Suprapubic skin (tissue), 4 donors: ENCODE results near the gene B4GALNT4.

ENCODE experiments used
- EP300 ChIP-seq: sonication (generic); formaldehyde crosslinking; IDR thresholded peaks from one replicate; pipeline ENCODE4 v1.6.1; 2017; ENCODE audit warnings: antibody characterized with exemption
- POLR2A ChIP-seq, 2 donors: fragments of 450-650 bp; IDR thresholded peaks; one replicate each; pipeline ENCODE4 v1.6.1; 2017; ENCODE audit warnings: antibody characterized with exemption in 2 of 2, mild to moderate bottlenecking in 2 of 2, moderate library complexity in 2 of 2
- POLR2AphosphoS5 ChIP-seq, 3 donors: sonication (generic); formaldehyde crosslinking; IDR thresholded peaks; one replicate each; pipeline ENCODE4 v1.6.1; 2017; ENCODE audit warnings: antibody characterized with exemption in 3 of 3
- TF ChIP-seq, protein P1 (sequence below), 2 donors: fragments of 200-600 bp in 1 of 2; fragments of 450-650 bp in 1 of 2; sonication (generic) in 1 of 2; IDR thresholded peaks; one replicate each; pipeline ENCODE4 v1.5.1; 2016 to 2019; ENCODE audit warnings: antibody characterized with exemption in 2 of 2, mild to moderate bottlenecking in 1 of 2, moderate library complexity in 1 of 2

DNA sequence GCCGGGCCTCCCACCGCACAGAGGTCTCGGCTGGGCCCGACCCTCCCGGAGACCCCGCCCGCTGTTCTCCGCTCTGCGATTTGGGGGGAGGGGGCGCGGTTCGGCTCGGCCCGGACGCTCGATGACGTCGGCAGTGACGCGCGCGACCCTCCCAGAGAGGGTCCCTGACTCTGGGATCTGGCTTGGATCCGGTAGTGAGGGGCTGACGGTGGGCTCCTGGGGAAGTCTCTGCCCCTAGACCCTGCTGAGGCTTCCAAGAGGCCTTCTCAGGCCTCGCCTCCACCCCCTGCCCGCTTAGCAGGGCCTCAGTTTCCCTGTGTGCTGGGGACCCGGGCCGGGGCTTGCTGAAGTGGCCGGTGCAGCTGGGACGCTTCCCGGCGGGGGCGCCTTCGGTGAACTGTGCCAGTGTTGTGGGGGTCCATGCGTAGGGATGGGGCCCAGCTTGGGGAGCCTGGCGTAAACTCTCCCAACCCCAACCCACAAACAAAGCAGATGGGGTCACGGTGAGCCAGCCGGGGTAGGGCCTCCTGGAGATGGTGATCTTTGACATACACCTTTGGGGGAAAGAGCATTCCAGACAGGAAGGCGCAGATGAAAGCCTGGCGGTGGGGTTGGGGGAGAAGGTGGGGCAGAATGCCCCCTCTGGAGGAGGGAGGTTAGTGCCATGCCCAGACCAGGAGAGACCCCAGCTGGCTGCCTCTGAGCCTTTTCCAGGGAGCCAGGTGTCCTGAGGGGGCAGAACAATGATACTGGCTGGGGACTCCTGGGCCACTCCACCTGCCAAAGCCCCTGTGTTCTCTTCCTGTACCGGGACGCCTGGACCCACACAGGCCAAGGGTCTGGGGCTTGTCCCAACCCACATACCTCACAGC lies 1.0 kb downstream of the B4GALNT4 start:
- no peak for TF ChIP-seq POLR2AphosphoS5 (IDR thresholded peaks at IDR 0.05)
- TF ChIP-seq, protein P1, sequence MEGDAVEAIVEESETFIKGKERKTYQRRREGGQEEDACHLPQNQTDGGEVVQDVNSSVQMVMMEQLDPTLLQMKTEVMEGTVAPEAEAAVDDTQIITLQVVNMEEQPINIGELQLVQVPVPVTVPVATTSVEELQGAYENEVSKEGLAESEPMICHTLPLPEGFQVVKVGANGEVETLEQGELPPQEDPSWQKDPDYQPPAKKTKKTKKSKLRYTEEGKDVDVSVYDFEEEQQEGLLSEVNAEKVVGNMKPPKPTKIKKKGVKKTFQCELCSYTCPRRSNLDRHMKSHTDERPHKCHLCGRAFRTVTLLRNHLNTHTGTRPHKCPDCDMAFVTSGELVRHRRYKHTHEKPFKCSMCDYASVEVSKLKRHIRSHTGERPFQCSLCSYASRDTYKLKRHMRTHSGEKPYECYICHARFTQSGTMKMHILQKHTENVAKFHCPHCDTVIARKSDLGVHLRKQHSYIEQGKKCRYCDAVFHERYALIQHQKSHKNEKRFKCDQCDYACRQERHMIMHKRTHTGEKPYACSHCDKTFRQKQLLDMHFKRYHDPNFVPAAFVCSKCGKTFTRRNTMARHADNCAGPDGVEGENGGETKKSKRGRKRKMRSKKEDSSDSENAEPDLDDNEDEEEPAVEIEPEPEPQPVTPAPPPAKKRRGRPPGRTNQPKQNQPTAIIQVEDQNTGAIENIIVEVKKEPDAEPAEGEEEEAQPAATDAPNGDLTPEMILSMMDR (IDR thresholded peaks at IDR 0.05): no peak
- TF ChIP-seq POLR2A (IDR thresholded peaks at IDR 0.05): no peak
- TF ChIP-seq EP300: no peak
